Neural cell (in vitro differentiated cells): Measurements from ENCODE around the gene CDC42BPB. TPM values are rescaled to one million over a fixed set of nuclear protein-coding genes. Genes with fewer than 3 reads are reported as not detected.

Experiments used
- H2AFZ ChIP-seq: fragments of 200-600, 300-800 bp; sonication (generic), shearing (Covaris generic); 2 replicates; pipeline ENCODE4 v1.6.0; 2014; ENCODE audit warnings: low read depth, mild to moderate bottlenecking, antibody characterized with exemption, low read length, moderate library complexity
- H3F3A ChIP-seq: fragments of 200-600 bp; shearing (Covaris generic); 2 replicates; pipeline ENCODE4 v1.6.1; 2016; ENCODE audit warnings: mild to moderate bottlenecking, moderate library complexity, mixed read lengths, antibody characterized with exemption, low read length; ENCODE audit not compliant: insufficient read depth, poor library complexity, severe bottlenecking
- H3K27ac ChIP-seq: fragments of 200-600, 300-800 bp; sonication (generic), shearing (Covaris generic); 2 replicates; pipeline ENCODE4 v1.5.1; 2014; ENCODE audit warnings: mild to moderate bottlenecking, low read length, moderate library complexity
- H3K27me3 ChIP-seq: fragments of 300-800, 200-600 bp; sonication (generic), shearing (Covaris generic); 2 replicates; pipeline ENCODE4 v1.6.0; 2014; ENCODE audit warnings: mild to moderate bottlenecking, low read depth, low read length, moderate library complexity; ENCODE audit not compliant: insufficient read depth
- H3K36me3 ChIP-seq: fragments of 300-800, 200-600 bp; sonication (generic), shearing (Covaris generic); 2 replicates; pipeline ENCODE4 v1.5.1; 2014; ENCODE audit warnings: mild to moderate bottlenecking, antibody characterized with exemption, low read length, moderate library complexity; ENCODE audit not compliant: insufficient read depth
- H3K4me2 ChIP-seq: fragments of 300-800, 200-600 bp; sonication (generic), shearing (Covaris generic); 2 replicates; pipeline ENCODE4 v1.6.0; 2014; ENCODE audit warnings: mild to moderate bottlenecking, low read length
- H3K4me3 ChIP-seq: fragments of 300-800, 200-600 bp; sonication (generic), shearing (Covaris generic); 2 replicates; pipeline ENCODE4 v1.5.1; 2014; ENCODE audit warnings: mild to moderate bottlenecking, low read length, moderate library complexity
- H3K79me2 ChIP-seq: fragments of 200-600 bp; shearing (Covaris generic); replicated peaks from 2 replicates; pipeline ENCODE4 v1.6.0; 2014; ENCODE audit warnings: mild to moderate bottlenecking, low read length, moderate library complexity; ENCODE audit not compliant: insufficient read depth
- H3K9ac ChIP-seq: fragments of 300-800, 200-600 bp; sonication (generic), shearing (Covaris generic); 2 replicates; pipeline ENCODE4 v1.6.1; 2016; ENCODE audit warnings: mild to moderate bottlenecking, low read length, mixed read lengths
- H3K9me2 ChIP-seq: fragments of 200-600 bp; shearing (Covaris generic); 2 replicates; pipeline ENCODE4 v1.6.1; 2016; ENCODE audit warnings: mild to moderate bottlenecking, low read length, mixed read lengths; ENCODE audit not compliant: insufficient read depth
- H3K9me3 ChIP-seq: fragments of 200-600, 300-800 bp; sonication (generic), shearing (Covaris generic); 2 replicates; pipeline ENCODE4 v1.6.1; 2016; ENCODE audit warnings: mild to moderate bottlenecking, mixed run types, low read length, moderate library complexity, mixed read lengths
- H4K20me1 ChIP-seq: fragments of 200-600 bp; shearing (Covaris generic); 2 replicates; pipeline ENCODE4 v1.6.1; 2016; ENCODE audit warnings: mild to moderate bottlenecking, mixed run types; ENCODE audit not compliant: insufficient read depth
- EP300 ChIP-seq: fragments of 450-650 bp; conservative IDR thresholded peaks from 2 replicates; pipeline ENCODE4 v1.6.1; 2014; ENCODE audit warnings: antibody characterized with exemption, mild to moderate bottlenecking, moderate library complexity; ENCODE audit not compliant: poor library complexity, severe bottlenecking
- EZH2 ChIP-seq: fragments of 200-600, 300-800 bp; shearing (Covaris generic), sonication (generic); IDR thresholded peaks from 2 replicates; pipeline ENCODE4 v1.6.1; 2014; ENCODE audit warnings: antibody characterized with exemption, low read length, borderline replicate concordance, mild to moderate bottlenecking; ENCODE audit not compliant: insufficient read depth, poor library complexity, severe bottlenecking
- MXI1 ChIP-seq: fragments of 450-650 bp; conservative IDR thresholded peaks from 2 replicates; pipeline ENCODE4 v1.6.1; 2014; ENCODE audit warnings: antibody characterized with exemption, mild to moderate bottlenecking; ENCODE audit not compliant: poor library complexity, severe bottlenecking
- POLR2AphosphoS5 ChIP-seq: IDR thresholded peaks from 2 replicates; pipeline ENCODE4 v1.6.1; 2012
- RAD21 ChIP-seq: fragments of 450-650 bp; conservative IDR thresholded peaks from 2 replicates; pipeline ENCODE4 v1.6.1; 2014; ENCODE audit warnings: antibody characterized with exemption, mild to moderate bottlenecking, moderate library complexity
- SMC3 ChIP-seq: fragments of 450-650 bp; conservative IDR thresholded peaks from 2 replicates; pipeline ENCODE4 v1.6.1; 2014; ENCODE audit warnings: antibody characterized with exemption, mild to moderate bottlenecking, moderate library complexity; ENCODE audit not compliant: poor library complexity
- TAF1 ChIP-seq: IDR thresholded peaks from 2 replicates; pipeline ENCODE4 v1.6.1; 2012; ENCODE audit warnings: low read depth
- polyA plus RNA-seq: library from polyadenylated mRNA; depleted of rRNA; stranded (reverse); fragments of >200 nt; gene quantifications from 2 replicates; pipeline ENCODE4 v1.2.3, GENCODE V29; 2014
- TF ChIP-seq, protein P1 (sequence below): IDR thresholded peaks from 2 replicates; pipeline ENCODE4 v1.6.1; 2012; ENCODE audit warnings: borderline replicate concordance
- TF ChIP-seq, protein P2 (sequence below): fragments of 450-650 bp; IDR thresholded peaks from 2 replicates; pipeline ENCODE4 v1.5.1; 2014; ENCODE audit warnings: antibody characterized with exemption, mild to moderate bottlenecking, moderate library complexity; ENCODE audit not compliant: poor library complexity, severe bottlenecking

Gene CDC42BPB
- polyA plus RNA-seq, 1 donor from 2014 or later = 43.8 TPM

DNA sequence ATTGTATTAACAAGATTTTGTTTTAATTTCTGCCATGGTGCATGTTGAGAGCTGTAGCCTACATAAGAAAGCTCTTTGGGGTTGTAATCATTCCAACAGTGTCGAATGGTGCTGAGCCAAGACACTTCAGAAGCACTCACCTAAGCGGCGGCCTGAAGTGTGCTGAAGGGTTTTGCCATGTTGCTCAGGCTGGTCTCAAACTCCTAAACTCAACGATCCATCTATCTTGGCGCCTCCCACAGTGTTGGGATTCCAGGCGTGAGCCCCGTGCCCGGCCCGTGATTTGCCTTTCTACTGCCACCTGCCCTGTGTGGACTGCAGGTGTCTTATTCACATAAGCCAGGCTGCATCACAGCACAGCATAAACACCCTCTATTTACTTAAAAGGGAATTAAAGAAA lies 86.0 kb downstream of the CDC42BPB start:
- no peaks in the 10 kb centered on the region for H3F3A ChIP-seq
- TF ChIP-seq MXI1 (no peak), EZH2 (no peak), POLR2AphosphoS5 (no peak), TAF1 (no peak), RAD21 (no peak), SMC3 (no peak), EP300 (no peak)
- TF ChIP-seq, protein P1, sequence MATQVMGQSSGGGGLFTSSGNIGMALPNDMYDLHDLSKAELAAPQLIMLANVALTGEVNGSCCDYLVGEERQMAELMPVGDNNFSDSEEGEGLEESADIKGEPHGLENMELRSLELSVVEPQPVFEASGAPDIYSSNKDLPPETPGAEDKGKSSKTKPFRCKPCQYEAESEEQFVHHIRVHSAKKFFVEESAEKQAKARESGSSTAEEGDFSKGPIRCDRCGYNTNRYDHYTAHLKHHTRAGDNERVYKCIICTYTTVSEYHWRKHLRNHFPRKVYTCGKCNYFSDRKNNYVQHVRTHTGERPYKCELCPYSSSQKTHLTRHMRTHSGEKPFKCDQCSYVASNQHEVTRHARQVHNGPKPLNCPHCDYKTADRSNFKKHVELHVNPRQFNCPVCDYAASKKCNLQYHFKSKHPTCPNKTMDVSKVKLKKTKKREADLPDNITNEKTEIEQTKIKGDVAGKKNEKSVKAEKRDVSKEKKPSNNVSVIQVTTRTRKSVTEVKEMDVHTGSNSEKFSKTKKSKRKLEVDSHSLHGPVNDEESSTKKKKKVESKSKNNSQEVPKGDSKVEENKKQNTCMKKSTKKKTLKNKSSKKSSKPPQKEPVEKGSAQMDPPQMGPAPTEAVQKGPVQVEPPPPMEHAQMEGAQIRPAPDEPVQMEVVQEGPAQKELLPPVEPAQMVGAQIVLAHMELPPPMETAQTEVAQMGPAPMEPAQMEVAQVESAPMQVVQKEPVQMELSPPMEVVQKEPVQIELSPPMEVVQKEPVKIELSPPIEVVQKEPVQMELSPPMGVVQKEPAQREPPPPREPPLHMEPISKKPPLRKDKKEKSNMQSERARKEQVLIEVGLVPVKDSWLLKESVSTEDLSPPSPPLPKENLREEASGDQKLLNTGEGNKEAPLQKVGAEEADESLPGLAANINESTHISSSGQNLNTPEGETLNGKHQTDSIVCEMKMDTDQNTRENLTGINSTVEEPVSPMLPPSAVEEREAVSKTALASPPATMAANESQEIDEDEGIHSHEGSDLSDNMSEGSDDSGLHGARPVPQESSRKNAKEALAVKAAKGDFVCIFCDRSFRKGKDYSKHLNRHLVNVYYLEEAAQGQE = no peak
- TF ChIP-seq, protein P2, sequence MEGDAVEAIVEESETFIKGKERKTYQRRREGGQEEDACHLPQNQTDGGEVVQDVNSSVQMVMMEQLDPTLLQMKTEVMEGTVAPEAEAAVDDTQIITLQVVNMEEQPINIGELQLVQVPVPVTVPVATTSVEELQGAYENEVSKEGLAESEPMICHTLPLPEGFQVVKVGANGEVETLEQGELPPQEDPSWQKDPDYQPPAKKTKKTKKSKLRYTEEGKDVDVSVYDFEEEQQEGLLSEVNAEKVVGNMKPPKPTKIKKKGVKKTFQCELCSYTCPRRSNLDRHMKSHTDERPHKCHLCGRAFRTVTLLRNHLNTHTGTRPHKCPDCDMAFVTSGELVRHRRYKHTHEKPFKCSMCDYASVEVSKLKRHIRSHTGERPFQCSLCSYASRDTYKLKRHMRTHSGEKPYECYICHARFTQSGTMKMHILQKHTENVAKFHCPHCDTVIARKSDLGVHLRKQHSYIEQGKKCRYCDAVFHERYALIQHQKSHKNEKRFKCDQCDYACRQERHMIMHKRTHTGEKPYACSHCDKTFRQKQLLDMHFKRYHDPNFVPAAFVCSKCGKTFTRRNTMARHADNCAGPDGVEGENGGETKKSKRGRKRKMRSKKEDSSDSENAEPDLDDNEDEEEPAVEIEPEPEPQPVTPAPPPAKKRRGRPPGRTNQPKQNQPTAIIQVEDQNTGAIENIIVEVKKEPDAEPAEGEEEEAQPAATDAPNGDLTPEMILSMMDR = no peak
- H3K4me2 ChIP-seq = no peak overlapping the region
- H3K27me3 ChIP-seq = no peaks in the 10 kb centered on the region
- no peaks in the 10 kb centered on the region for H3K9me3 ChIP-seq
- H3K9me2 ChIP-seq = no peaks in the 10 kb centered on the region
- H3K36me3 ChIP-seq = peaks cover 16% of the 10 kb centered on the region
- H2AFZ ChIP-seq = no peak overlapping the region
- no peaks in the 10 kb centered on the region for H3K79me2 ChIP-seq
- H4K20me1 ChIP-seq = no peaks in the 10 kb centered on the region
- H3K27ac ChIP-seq = no peak overlapping the region
- no peak overlapping the region for H3K9ac ChIP-seq
- no peak overlapping the region for H3K4me3 ChIP-seq

DNA sequence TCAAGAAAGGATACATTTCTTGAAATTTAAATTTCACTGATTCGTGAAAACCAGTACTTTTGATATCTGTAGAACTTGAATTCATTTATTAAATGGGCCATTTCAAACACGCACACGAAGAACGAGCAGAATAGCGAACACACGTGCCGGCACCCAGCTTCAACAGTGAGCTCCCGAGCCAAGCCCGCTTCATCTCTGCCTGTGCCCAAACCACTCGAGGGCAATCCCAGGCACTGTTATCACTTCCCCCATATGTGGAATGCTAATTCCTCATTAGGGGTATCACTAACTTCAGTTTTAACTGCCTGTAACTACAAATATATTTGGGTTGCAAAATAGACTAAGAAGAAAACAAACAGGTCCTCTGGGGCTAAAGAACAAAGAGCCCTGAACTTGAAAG lies 86.9 kb downstream of the CDC42BPB start:
- no peaks in the 10 kb centered on the region for H4K20me1 ChIP-seq
- H3K9me3 ChIP-seq = no peaks in the 10 kb centered on the region
- H3K9ac ChIP-seq = no peak overlapping the region
- TF ChIP-seq MXI1 (no peak), EP300 (no peak), TAF1 (no peak), SMC3 (no peak), POLR2AphosphoS5 (no peak), EZH2 (no peak), RAD21 (no peak)
- TF ChIP-seq, protein P2 = no peak
- H3K79me2 ChIP-seq = no peaks in the 10 kb centered on the region
- H3K27ac ChIP-seq = no peak overlapping the region
- H2AFZ ChIP-seq = no peak overlapping the region
- H3K9me2 ChIP-seq = no peaks in the 10 kb centered on the region
- H3K4me3 ChIP-seq = no peak overlapping the region
- no peak overlapping the region for H3K4me2 ChIP-seq
- H3K27me3 ChIP-seq = no peaks in the 10 kb centered on the region
- no peaks in the 10 kb centered on the region for H3F3A ChIP-seq
- peaks cover 16% of the 10 kb centered on the region for H3K36me3 ChIP-seq
